Neuron (in vitro differentiated cells): Measurements from ENCODE around the gene CYB561A3.
A peak's percentile ranks its signal among the peaks of the same experiment; 100 is the strongest.

Experiments used
- H2AFZ ChIP-seq: one replicate; pipeline ENCODE4 v1.6.1; 2013; ENCODE audit warnings: low read depth, mild to moderate bottlenecking, inconsistent platforms, low read length, moderate library complexity
- H3K27me3 ChIP-seq: one replicate; pipeline ENCODE4 v1.6.1; 2013; ENCODE audit warnings: low read length; ENCODE audit not compliant: insufficient read depth
- H3K36me3 ChIP-seq: one replicate; pipeline ENCODE4 v1.6.1; 2013; ENCODE audit warnings: low read length; ENCODE audit not compliant: insufficient read depth
- H3K4me1 ChIP-seq: one replicate; pipeline ENCODE4 v1.6.1; 2013; ENCODE audit warnings: low read length; ENCODE audit not compliant: insufficient read depth
- H3K4me3 ChIP-seq: 2 replicates; pipeline ENCODE4 v1.5.1; 2013; ENCODE audit warnings: mild to moderate bottlenecking, low read length, moderate library complexity
- H3K9me3 ChIP-seq: one replicate; pipeline ENCODE4 v1.6.1; 2013; ENCODE audit warnings: low read length

CYB561A3 gene

GRCh38 chr11:61345954-61346843 is 15.5 kb downstream of the CYB561A3 start:
- no peaks in the 10 kb centered on the region for H3K9me3 ChIP-seq
- no peaks in the 10 kb centered on the region for H3K4me1 ChIP-seq
- H3K36me3 ChIP-seq: peaks cover 18% of the 10 kb centered on the region
- no peaks in the 10 kb centered on the region for H3K27me3 ChIP-seq
- H3K4me3 ChIP-seq: no peak overlapping the region
- no peak overlapping the region for H2AFZ ChIP-seq

- H3K27me3 ChIP-seq: no peaks in the 10 kb centered on the region
- H3K9me3 ChIP-seq: no peaks in the 10 kb centered on the region
- H3K4me1 ChIP-seq: no peaks in the 10 kb centered on the region
- H2AFZ ChIP-seq: no peak overlapping the region
- H3K4me3 ChIP-seq: no peak overlapping the region
- H3K36me3 ChIP-seq: peaks cover 18% of the 10 kb centered on the region
These were observed 16.5 kb downstream of the CYB561A3 start for GRCh38 chr11:61345170-61345610.

GRCh38 chr11:61343792-61344745 is 17.6 kb downstream of the CYB561A3 start:
- Histone ChIP-seq H3K9me3 (no peaks in the 10 kb centered on the region), H3K4me1 (no peaks in the 10 kb centered on the region), H3K4me3 (no peak overlapping the region), H3K27me3 (no peaks in the 10 kb centered on the region), H2AFZ (no peak overlapping the region), H3K36me3 (peaks cover 11% of the 10 kb centered on the region)

DNA sequence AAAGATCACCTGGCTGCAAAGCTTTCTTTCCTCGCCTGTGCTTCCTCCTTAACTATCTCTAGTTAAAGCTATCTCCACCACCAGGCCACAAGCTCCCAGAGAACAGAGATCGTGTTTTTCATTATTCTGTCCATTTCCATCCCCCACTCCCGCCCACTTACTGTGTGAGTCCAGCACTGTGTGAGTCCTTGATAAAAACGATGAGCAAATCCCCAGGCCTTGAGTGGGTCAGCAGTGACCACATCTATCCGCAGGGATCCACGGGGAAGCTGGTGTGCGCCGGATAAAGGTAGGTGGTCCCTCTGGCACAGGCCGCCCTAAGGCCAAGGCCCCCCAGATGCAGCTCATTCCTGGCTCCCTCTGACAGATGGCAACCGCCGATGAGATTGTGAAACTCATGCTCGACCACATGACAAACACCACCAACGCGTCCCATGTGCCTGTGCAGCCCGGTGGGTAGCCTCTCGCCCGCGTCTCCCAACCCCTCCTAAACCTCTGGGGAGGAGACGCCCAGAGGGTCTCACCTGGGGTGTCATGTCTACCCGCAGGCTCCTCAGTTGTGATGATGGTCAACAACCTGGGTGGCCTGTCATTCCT is 19.4 kb downstream of the CYB561A3 start:
- Histone ChIP-seq H3K9me3 (no peaks in the 10 kb centered on the region), H3K4me3 (no peak overlapping the region), H3K4me1 (no peaks in the 10 kb centered on the region), H3K36me3 (peaks cover 12% of the 10 kb centered on the region), H3K27me3 (no peaks in the 10 kb centered on the region), H2AFZ (no peak overlapping the region)

DNA sequence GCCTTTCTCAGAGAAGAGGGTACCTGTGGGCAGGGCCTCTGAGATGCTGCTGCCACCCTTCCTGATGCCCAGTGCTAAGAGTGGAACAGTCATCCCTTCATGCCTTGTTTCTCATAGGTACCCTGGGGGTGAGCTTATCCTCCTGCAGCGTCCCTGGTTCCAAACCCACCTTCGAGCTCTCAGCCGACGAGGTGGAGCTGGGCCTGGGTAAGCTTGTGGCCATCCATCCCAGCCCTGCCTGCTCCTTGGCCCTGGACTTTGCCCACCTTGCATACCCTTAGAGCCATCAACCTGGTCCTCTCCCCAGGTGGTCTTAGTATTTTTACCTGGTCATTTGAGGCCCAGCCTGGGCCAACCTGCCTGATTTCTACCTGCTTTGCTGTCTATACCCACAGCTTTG is 20.0 kb downstream of the CYB561A3 start:
- H3K4me3 ChIP-seq: no peak overlapping the region
- no peaks in the 10 kb centered on the region for H3K4me1 ChIP-seq
- peaks cover 12% of the 10 kb centered on the region for H3K36me3 ChIP-seq
- no peaks in the 10 kb centered on the region for H3K9me3 ChIP-seq
- no peak overlapping the region for H2AFZ ChIP-seq
- no peaks in the 10 kb centered on the region for H3K27me3 ChIP-seq

DNA sequence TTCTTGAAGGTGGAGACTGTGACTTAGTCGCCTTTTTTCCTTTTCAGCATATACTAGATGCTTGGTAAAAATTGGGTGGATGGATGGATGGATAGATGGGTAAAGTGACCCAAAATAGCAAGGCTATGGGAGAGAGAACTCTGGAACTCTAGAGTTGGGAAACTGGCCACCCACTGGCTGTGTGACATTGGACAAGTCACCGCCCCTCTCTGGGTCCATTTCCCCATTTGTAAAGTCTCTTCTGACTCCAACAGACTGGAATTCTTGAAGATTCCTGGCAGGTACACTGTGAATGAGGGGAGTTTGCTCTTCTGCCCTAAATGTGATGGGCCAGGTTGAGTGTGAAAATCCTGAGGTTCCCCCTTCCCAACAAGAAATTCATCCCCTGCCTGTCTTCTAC is 20.7 kb downstream of the CYB561A3 start:
- H3K9me3 ChIP-seq: no peaks in the 10 kb centered on the region
- peaks cover 12% of the 10 kb centered on the region for H3K36me3 ChIP-seq
- H2AFZ ChIP-seq: no peak overlapping the region
- no peaks in the 10 kb centered on the region for H3K27me3 ChIP-seq
- H3K4me3 ChIP-seq: no peak overlapping the region
- H3K4me1 ChIP-seq: peaks cover 3% of the 10 kb centered on the region

- Histone ChIP-seq H3K4me1 (peaks cover 14% of the 10 kb centered on the region), H3K4me3 (no peak overlapping the region), H3K27me3 (no peaks in the 10 kb centered on the region), H3K36me3 (peaks cover 12% of the 10 kb centered on the region), H2AFZ (no peak overlapping the region), H3K9me3 (no peaks in the 10 kb centered on the region)
These were observed 22.2 kb downstream of the CYB561A3 start for GRCh38 chr11:61339490-61339878.

GRCh38 chr11:61338783-61339489 is 22.7 kb downstream of the CYB561A3 start:
- H3K36me3 ChIP-seq: peaks cover 12% of the 10 kb centered on the region
- H3K27me3 ChIP-seq: no peaks in the 10 kb centered on the region
- H3K4me1 ChIP-seq: peaks cover 16% of the 10 kb centered on the region
- H3K4me3 ChIP-seq: no peak overlapping the region
- no peak overlapping the region for H2AFZ ChIP-seq
- H3K9me3 ChIP-seq: no peaks in the 10 kb centered on the region

DNA sequence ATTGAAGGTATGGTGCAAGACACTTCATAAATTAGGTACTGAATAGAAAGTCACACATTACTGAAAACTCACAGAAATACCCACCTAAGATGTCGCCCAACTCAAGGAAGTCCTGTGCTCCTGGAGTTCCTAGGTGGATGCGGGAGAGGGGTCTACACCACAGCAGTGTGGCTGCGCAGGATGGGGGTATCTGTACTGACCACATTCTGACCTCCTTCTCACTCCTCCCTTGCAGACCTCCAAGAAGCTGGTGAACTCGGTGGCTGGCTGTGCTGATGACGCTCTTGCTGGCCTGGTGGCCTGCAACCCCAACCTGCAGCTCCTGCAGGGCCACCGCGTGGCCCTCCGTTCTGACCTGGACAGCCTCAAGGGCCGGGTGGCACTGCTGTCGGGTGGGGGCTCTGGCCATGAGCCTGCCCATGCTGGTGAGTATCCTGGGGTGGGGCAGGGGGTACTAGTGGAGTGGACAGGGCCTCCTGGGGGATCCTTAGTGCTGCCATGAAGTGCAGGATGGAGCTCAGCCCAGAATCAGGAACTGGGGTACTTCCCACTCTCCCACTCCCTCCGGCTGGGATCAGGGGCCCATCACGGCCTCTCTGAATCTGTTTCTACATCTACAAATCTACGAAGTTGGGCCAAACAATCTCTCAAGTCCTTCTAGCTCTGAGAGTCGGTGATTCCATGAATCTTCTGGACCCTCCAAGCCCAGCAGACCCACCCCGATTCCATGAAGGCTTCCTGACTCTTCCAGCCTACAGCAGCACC is 23.8 kb downstream of the CYB561A3 start:
- no peak overlapping the region for H2AFZ ChIP-seq
- H3K4me1 ChIP-seq: peaks cover 22% of the 10 kb centered on the region
- no peaks in the 10 kb centered on the region for H3K27me3 ChIP-seq
- H3K36me3 ChIP-seq: peaks cover 10% of the 10 kb centered on the region
- no peak overlapping the region for H3K4me3 ChIP-seq
- H3K9me3 ChIP-seq: no peaks in the 10 kb centered on the region

GRCh38 chr11:61336171-61336935 is 25.3 kb downstream of the CYB561A3 start:
- H3K27me3 ChIP-seq: no peaks in the 10 kb centered on the region
- peaks cover 32% of the 10 kb centered on the region for H3K4me1 ChIP-seq
- peak overlapping the region; percentile 33 for H2AFZ ChIP-seq
- H3K4me3 ChIP-seq: no peak overlapping the region
- H3K36me3 ChIP-seq: peaks cover 3% of the 10 kb centered on the region
- no peaks in the 10 kb centered on the region for H3K9me3 ChIP-seq

DNA sequence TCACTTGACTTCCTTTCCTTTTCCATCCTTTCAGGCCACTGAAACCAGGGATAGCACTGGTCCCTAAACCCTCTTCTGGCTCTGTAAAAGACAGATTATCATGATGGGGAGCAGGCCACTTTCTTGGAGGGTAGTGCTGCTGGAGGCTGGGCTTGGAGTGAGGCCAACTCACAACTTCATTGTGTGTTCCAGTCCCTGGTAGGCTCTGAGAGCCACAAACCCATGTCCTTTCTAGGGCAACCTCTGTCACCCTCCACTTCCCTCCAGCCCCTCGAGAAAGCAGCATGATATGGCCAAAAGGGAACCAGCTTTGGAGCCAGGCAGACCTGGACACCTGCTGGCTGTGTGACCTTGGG is 26.3 kb downstream of the CYB561A3 start:
- H2AFZ ChIP-seq: no peak overlapping the region
- no peaks in the 10 kb centered on the region for H3K27me3 ChIP-seq
- H3K36me3 ChIP-seq: peaks cover 3% of the 10 kb centered on the region
- H3K4me1 ChIP-seq: peaks cover 35% of the 10 kb centered on the region
- no peaks in the 10 kb centered on the region for H3K9me3 ChIP-seq
- H3K4me3 ChIP-seq: no peak overlapping the region
